Stomach (tissue), 4 donors: Measurements from ENCODE around the gene SOX12.
A peak's percentile ranks its signal among the peaks of the same experiment; 100 is the strongest.

Source experiments
- EP300 ChIP-seq: sonication (generic); formaldehyde crosslinking; IDR thresholded peaks from one replicate; pipeline ENCODE4 v1.6.1; 2017; ENCODE audit warnings: antibody characterized with exemption
- POLR2A ChIP-seq, 4 donors: fragments of 450-650 bp; IDR thresholded peaks; one replicate each; pipeline ENCODE4 v1.6.1; 2016; ENCODE audit warnings: antibody characterized with exemption in 4 of 4, control low read depth in 2 of 4, mild to moderate bottlenecking in 1 of 4, moderate library complexity in 1 of 4
- POLR2AphosphoS5 ChIP-seq, 3 donors: sonication (generic); formaldehyde crosslinking; IDR thresholded peaks; one replicate each; pipeline ENCODE4 v1.6.1; 2016; ENCODE audit warnings: antibody characterized with exemption in 3 of 3
- TF ChIP-seq, protein P1 (sequence below), 7 experiments: fragments of 450-650 bp in 4 of 7; fragments of 200-600 bp in 3 of 7; sonication (generic) in 3 of 7; IDR thresholded peaks; one replicate each; pipeline ENCODE4 v1.5.1; 2016 to 2019; ENCODE audit warnings: antibody characterized with exemption in 7 of 7, control low read depth in 2 of 7, mild to moderate bottlenecking in 1 of 7

DNA sequence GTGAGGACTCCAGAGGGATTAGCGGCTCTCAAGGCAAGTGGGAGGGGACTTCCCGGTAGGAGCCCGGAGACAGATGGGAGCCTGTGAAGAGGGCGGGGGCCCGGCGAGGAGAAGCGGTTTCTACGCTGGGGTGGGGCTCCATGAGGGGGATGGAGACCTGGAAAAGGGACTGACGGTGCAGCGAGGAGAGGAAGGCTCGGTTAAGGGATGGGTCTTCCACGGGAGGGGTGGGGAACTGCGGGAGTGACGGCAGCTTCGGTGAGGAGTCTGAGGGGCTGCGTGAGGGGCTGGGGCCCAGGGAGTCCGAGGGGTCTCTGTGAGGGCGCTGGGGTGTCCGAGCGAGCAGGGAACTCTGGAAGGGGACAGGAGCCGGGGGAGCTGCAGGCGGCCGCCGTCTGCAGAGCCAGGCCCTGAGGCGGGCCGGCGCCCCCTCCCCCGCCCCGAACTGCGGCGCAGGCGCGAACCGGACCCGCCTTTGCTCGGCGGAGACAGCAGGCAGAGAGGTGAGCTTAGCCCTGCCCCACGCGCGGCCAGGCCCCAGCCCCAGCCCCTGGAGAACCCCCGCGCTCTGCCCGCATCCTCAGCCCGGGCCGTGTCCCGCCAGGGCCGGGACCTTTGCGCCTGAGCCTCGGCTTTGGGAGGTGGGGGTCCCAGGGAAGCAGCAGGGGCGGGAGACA is 21.4 kb downstream of the SOX12 start, which contains the start of gene NRSN2:
- TF ChIP-seq POLR2AphosphoS5 (IDR thresholded peaks at IDR 0.05) = peak in 1 of 3 donors; percentile 13
- TF ChIP-seq, protein P1, sequence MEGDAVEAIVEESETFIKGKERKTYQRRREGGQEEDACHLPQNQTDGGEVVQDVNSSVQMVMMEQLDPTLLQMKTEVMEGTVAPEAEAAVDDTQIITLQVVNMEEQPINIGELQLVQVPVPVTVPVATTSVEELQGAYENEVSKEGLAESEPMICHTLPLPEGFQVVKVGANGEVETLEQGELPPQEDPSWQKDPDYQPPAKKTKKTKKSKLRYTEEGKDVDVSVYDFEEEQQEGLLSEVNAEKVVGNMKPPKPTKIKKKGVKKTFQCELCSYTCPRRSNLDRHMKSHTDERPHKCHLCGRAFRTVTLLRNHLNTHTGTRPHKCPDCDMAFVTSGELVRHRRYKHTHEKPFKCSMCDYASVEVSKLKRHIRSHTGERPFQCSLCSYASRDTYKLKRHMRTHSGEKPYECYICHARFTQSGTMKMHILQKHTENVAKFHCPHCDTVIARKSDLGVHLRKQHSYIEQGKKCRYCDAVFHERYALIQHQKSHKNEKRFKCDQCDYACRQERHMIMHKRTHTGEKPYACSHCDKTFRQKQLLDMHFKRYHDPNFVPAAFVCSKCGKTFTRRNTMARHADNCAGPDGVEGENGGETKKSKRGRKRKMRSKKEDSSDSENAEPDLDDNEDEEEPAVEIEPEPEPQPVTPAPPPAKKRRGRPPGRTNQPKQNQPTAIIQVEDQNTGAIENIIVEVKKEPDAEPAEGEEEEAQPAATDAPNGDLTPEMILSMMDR (IDR thresholded peaks at IDR 0.05) = no peak
- no peak for TF ChIP-seq POLR2A (IDR thresholded peaks at IDR 0.05)
- TF ChIP-seq EP300 = no peak
